ENCODE measurements around the gene ALG12.

ALG12 gene

GRCh38 chr22:49918911-49919881, 958 bp upstream of the ALG12 start:
- no peak for DNase-seq
- Mint-ChIP-seq H3K27me3 (ENCODE audit: low read depth, poor library complexity) (no peaks in the 10 kb centered on the region), H3K4me1 (peaks cover 25% of the 10 kb centered on the region), H3K27ac (no peak overlapping the region), H3K4me3 (peak overlapping the region; percentile 76), H3K36me3 (ENCODE audit: low read depth) (no peaks in the 10 kb centered on the region), H3K9me3 (no peaks in the 10 kb centered on the region)
- TF ChIP-seq, protein P1, sequence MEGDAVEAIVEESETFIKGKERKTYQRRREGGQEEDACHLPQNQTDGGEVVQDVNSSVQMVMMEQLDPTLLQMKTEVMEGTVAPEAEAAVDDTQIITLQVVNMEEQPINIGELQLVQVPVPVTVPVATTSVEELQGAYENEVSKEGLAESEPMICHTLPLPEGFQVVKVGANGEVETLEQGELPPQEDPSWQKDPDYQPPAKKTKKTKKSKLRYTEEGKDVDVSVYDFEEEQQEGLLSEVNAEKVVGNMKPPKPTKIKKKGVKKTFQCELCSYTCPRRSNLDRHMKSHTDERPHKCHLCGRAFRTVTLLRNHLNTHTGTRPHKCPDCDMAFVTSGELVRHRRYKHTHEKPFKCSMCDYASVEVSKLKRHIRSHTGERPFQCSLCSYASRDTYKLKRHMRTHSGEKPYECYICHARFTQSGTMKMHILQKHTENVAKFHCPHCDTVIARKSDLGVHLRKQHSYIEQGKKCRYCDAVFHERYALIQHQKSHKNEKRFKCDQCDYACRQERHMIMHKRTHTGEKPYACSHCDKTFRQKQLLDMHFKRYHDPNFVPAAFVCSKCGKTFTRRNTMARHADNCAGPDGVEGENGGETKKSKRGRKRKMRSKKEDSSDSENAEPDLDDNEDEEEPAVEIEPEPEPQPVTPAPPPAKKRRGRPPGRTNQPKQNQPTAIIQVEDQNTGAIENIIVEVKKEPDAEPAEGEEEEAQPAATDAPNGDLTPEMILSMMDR (IDR thresholded peaks at IDR 0.05), result no peak

DNA sequence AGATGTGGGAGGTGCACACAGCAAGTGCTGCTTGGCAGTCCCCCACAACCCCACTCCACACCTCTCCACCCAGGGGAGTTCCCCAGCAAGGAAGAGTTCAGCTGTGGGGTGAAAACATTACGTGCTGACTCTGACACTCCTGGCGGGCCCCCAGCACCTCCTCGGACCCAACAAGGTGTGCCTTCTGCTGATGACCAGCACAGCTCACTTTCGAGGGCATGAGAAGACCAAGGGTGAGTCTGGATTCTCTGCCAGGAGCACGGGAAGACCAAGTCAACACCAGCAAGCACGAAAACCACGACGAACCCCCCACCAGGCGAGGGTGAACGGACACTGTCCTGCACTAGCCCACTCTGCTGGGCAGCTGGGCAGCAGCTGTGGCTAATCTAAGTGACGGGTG, 1.4 kb downstream of the ALG12 start:
- peaks cover 4% of the 10 kb centered on the region for H3K36me3 Mint-ChIP-seq (ENCODE audit: low read depth)
- H3K4me3 Mint-ChIP-seq, result peak overlapping the region; percentile 88
- no peak overlapping the region for H3K27ac Mint-ChIP-seq
- no peaks in the 10 kb centered on the region for H3K27me3 Mint-ChIP-seq (ENCODE audit: low read depth, poor library complexity)
- TF ChIP-seq, protein P1 (IDR thresholded peaks at IDR 0.05), result no peak
- no peaks in the 10 kb centered on the region for H3K9me3 Mint-ChIP-seq
- H3K4me1 Mint-ChIP-seq, result peaks cover 13% of the 10 kb centered on the region
- DNase-seq, result no peak

GRCh38 chr22:49915610-49916009, 2.6 kb downstream of the ALG12 start:
- H3K9me3 Mint-ChIP-seq, result no peaks in the 10 kb centered on the region
- TF ChIP-seq, protein P1 (IDR thresholded peaks at IDR 0.05), result no peak
- H3K27ac Mint-ChIP-seq, result no peak overlapping the region
- no peaks in the 10 kb centered on the region for H3K27me3 Mint-ChIP-seq (ENCODE audit: low read depth, poor library complexity)
- H3K4me1 Mint-ChIP-seq, result peaks cover 13% of the 10 kb centered on the region
- DNase-seq, result peak; percentile 44
- H3K4me3 Mint-ChIP-seq, result no peak overlapping the region
- H3K36me3 Mint-ChIP-seq (ENCODE audit: low read depth), result peaks cover 4% of the 10 kb centered on the region

- Mint-ChIP-seq H3K9me3 (no peaks in the 10 kb centered on the region), H3K27me3 (ENCODE audit: low read depth, poor library complexity) (no peaks in the 10 kb centered on the region), H3K27ac (no peak overlapping the region), H3K4me1 (peaks cover 2% of the 10 kb centered on the region), H3K36me3 (ENCODE audit: low read depth) (peaks cover 4% of the 10 kb centered on the region), H3K4me3 (no peak overlapping the region)
- TF ChIP-seq, protein P1 (IDR thresholded peaks at IDR 0.05), result no peak
- no peak for DNase-seq
Observed at GRCh38 chr22:49914256-49914655, 4.0 kb downstream of the ALG12 start.

DNA sequence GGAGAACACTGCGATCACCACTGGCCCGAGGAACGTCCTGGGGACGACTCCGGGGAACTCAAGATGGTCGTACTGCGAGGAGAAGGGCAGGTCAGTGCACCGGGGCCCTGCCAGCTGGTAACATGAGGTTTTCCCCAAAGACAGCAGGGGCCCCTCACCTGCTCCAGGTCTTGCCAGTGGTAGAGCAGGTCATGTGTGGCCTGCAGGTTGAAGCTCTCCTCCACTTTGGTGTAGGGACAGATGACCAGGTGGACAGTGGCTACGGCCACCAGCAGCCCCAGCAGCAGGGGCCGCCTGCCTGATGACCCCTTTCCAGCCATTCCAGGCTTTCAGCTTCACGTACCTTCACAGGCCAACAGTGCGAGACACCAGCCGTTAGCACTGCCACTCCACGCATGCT, 4.8 kb downstream of the ALG12 start:
- TF ChIP-seq, protein P1 (IDR thresholded peaks at IDR 0.05), result no peak
- Mint-ChIP-seq H3K27me3 (ENCODE audit: low read depth, poor library complexity) (no peaks in the 10 kb centered on the region), H3K9me3 (no peaks in the 10 kb centered on the region), H3K4me3 (no peak overlapping the region), H3K4me1 (no peaks in the 10 kb centered on the region), H3K36me3 (ENCODE audit: low read depth) (peaks cover 4% of the 10 kb centered on the region), H3K27ac (no peak overlapping the region)
- no peak for DNase-seq

DNA sequence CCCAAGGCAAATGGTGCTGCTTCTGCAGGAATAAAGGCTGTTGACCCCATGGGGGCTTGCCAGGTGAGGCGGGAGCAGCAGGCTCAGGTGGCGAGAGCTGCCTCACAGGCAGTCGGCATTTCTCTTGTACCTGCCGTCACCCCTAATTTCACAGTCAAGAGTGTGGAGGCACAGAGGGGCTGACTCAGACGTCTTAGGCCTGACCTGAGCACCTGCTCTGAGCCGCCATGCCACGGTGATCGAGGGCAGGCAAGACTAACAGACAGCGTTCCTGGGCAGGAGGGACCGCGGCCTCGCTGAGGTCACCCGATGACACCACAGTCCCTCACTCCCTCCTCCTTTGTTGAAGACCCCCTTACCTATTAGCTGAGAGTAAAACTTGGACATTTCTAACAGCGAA, 5.2 kb downstream of the ALG12 start:
- no peaks in the 10 kb centered on the region for H3K27me3 Mint-ChIP-seq (ENCODE audit: low read depth, poor library complexity)
- no peaks in the 10 kb centered on the region for H3K9me3 Mint-ChIP-seq
- H3K4me3 Mint-ChIP-seq, result no peak overlapping the region
- H3K4me1 Mint-ChIP-seq, result no peaks in the 10 kb centered on the region
- DNase-seq, result no peak
- TF ChIP-seq, protein P1 (IDR thresholded peaks at IDR 0.05), result no peak
- peaks cover 4% of the 10 kb centered on the region for H3K36me3 Mint-ChIP-seq (ENCODE audit: low read depth)
- no peak overlapping the region for H3K27ac Mint-ChIP-seq
